HUDEP-2 (cell line): ENCODE measurements around the gene AAGAB.

Experiments used
- DNase-seq, 76 experiments: peaks; one replicate each; lab custom pipeline; 2025; ENCODE audit not compliant: unreplicated experiment in 76 of 76; lab: John Stamatoyannopoulos, UW

The AAGAB gene

GRCh38 chr15:67190326-67190725 is 64.1 kb downstream of the AAGAB start:
- no peak for DNase-seq

GRCh38 chr15:67189326-67190051 is 65.0 kb downstream of the AAGAB start:
- DNase-seq, result no peak

GRCh38 chr15:67188551-67189218 is 65.8 kb downstream of the AAGAB start:
- DNase-seq, result no peak

- no peak for DNase-seq
Measured at GRCh38 chr15:67187351-67187854, 67.1 kb downstream of the AAGAB start.

- DNase-seq, result no peak
Measured at GRCh38 chr15:67186688-67187087, 67.8 kb downstream of the AAGAB start.

- DNase-seq, result peak in 4 of 76 experiments; percentile 3 to 7 (median 5)
Measured at GRCh38 chr15:67186226-67186649, 68.2 kb downstream of the AAGAB start.

GRCh38 chr15:67185621-67186225 is 68.7 kb downstream of the AAGAB start:
- no peak for DNase-seq

GRCh38 chr15:67185051-67185450 is 69.4 kb downstream of the AAGAB start:
- no peak for DNase-seq

- no peak for DNase-seq
Measured at GRCh38 chr15:67184208-67184925, 70.1 kb downstream of the AAGAB start.

- no peak for DNase-seq
Measured at GRCh38 chr15:67183443-67184169, 70.9 kb downstream of the AAGAB start.

- no peak for DNase-seq
Measured at GRCh38 chr15:67181221-67181639, 73.2 kb downstream of the AAGAB start.

- no peak for DNase-seq
Measured at GRCh38 chr15:67180514-67181191, 73.8 kb downstream of the AAGAB start.

GRCh38 chr15:67180035-67180434 is 74.4 kb downstream of the AAGAB start:
- DNase-seq, result no peak

- DNase-seq, result no peak
Measured at GRCh38 chr15:67179411-67179995, 75.0 kb downstream of the AAGAB start.

- DNase-seq, result peak in 56 of 76 experiments; percentile 5 to 69 (median 32)
Measured at GRCh38 chr15:67178569-67179210, 75.8 kb downstream of the AAGAB start.

GRCh38 chr15:67177752-67178151 is 76.7 kb downstream of the AAGAB start:
- no peak for DNase-seq

GRCh38 chr15:67176195-67176971 is 78.1 kb downstream of the AAGAB start:
- no peak for DNase-seq

GRCh38 chr15:67175643-67176071 is 78.8 kb downstream of the AAGAB start:
- no peak for DNase-seq
